Keratinocyte (primary cell): ENCODE data around the gene SLC8A3. TPM values are rescaled to one million over a fixed set of nuclear protein-coding genes. Genes with fewer than 3 reads are reported as not detected.

Source experiments
- DNase-seq: peaks from one replicate; pipeline ENCODE4 v3.0.0-alpha.2; 2011; ENCODE audit warnings: low read depth, missing footprints, low spot score
- FAIRE-seq: peaks from 2 replicates; lab custom pipeline; 2011; peaks lifted over from hg19 to GRCh38; lab: Jason Lieb, UNC
- H2AFZ ChIP-seq: 2 replicates; pipeline ENCODE4 v1.6.0; 2012; ENCODE audit warnings: low read length, control low read depth, inconsistent platforms; ENCODE audit not compliant: control insufficient read depth
- H3K27ac ChIP-seq: 2 replicates; pipeline ENCODE4 v1.5.1; 2011; ENCODE audit warnings: low read length; ENCODE audit not compliant: control insufficient read depth, insufficient read depth
- H3K27me3 ChIP-seq: 3 replicates; pipeline ENCODE4 v1.6.0; 2011; ENCODE audit warnings: low read length; ENCODE audit not compliant: control insufficient read depth, insufficient read depth; ENCODE audit errors: extremely low read depth
- H3K36me3 ChIP-seq, 2 experiments: 2 replicates in 1 of 2; 3 replicates in 1 of 2; pipeline ENCODE4 v1.5.1; 2011; ENCODE audit warnings: low read length in 2 of 2, mild to moderate bottlenecking in 1 of 2; ENCODE audit not compliant: control insufficient read depth in 2 of 2, insufficient read depth in 2 of 2; ENCODE audit errors: extremely low read depth in 1 of 2
- H3K4me1 ChIP-seq: 3 replicates; pipeline ENCODE4 v1.5.1; 2011; ENCODE audit warnings: low read length; ENCODE audit not compliant: control insufficient read depth, insufficient read depth; ENCODE audit errors: extremely low read depth
- H3K4me2 ChIP-seq: 3 replicates; pipeline ENCODE4 v1.6.0; 2011; ENCODE audit warnings: low read depth, low read length; ENCODE audit not compliant: control insufficient read depth, insufficient read depth; ENCODE audit errors: extremely low read depth
- H3K4me3 ChIP-seq, 3 experiments: fragments of 200-600 bp in 1 of 3; sonication (generic) in 1 of 3; 2 replicates in 2 of 3; 3 replicates in 1 of 3; pipeline ENCODE4 v1.5.1; 2011 to 2016; ENCODE audit warnings: low read length in 3 of 3, mild to moderate bottlenecking in 3 of 3, control low read depth in 2 of 3, inconsistent platforms in 1 of 3, low read depth in 1 of 3, mixed read lengths in 1 of 3, mixed run types in 1 of 3, moderate library complexity in 1 of 3; ENCODE audit not compliant: control insufficient read depth in 2 of 3, insufficient read depth in 2 of 3; ENCODE audit errors: extremely low read depth in 1 of 3
- H3K79me2 ChIP-seq: 2 replicates; pipeline ENCODE4 v1.6.0; 2012; ENCODE audit warnings: low read length; ENCODE audit not compliant: control insufficient read depth, insufficient read depth
- H3K9ac ChIP-seq: 3 replicates; pipeline ENCODE4 v1.6.0; 2011; ENCODE audit warnings: low read length; ENCODE audit not compliant: control insufficient read depth, insufficient read depth; ENCODE audit errors: extremely low read depth
- H3K9me1 ChIP-seq: 3 replicates; pipeline ENCODE4 v1.6.0; 2011; ENCODE audit warnings: low read length; ENCODE audit not compliant: control insufficient read depth, insufficient read depth; ENCODE audit errors: extremely low read depth
- H3K9me3 ChIP-seq: 2 replicates; pipeline ENCODE4 v1.5.1; 2012; ENCODE audit warnings: low read depth, low read length; ENCODE audit not compliant: control insufficient read depth
- H4K20me1 ChIP-seq: 3 replicates; pipeline ENCODE4 v1.6.0; 2011; ENCODE audit warnings: low read length; ENCODE audit not compliant: control insufficient read depth, insufficient read depth; ENCODE audit errors: extremely low read depth
- EZH2 ChIP-seq: IDR thresholded peaks from one replicate; pipeline ENCODE4 v1.6.1; 2012; ENCODE audit warnings: inconsistent platforms, mild to moderate bottlenecking, low read length, moderate library complexity
- dilution Hi-C: fragments of 300-500 bp; cut with MboI; formaldehyde crosslinking; loops from one replicate; pipeline ENCODE4 v1.7.0; 2020; ENCODE audit warnings: low sequenced_read_pairs; ENCODE audit not compliant: extremely low pct_ligation_motif_present
- polyA plus RNA-seq, 5 experiments: library from polyadenylated mRNA; depleted of rRNA in 3 of 5; stranded (reverse) in 3 of 5; stranded (forward) in 1 of 5; unstranded in 1 of 5; fragments of >200 nt; gene quantifications; 1 replicate in 1 of 5; 2 replicates in 3 of 5; 3 replicates in 1 of 5; pipeline versions ENCODE4 v1.2.1 to v1.2.3, GENCODE V29; 2011 to 2012; ENCODE audit warnings: missing spikeins in 2 of 5, low read depth in 1 of 5, low replicate concordance in 1 of 5
- TF ChIP-seq, protein P1 (sequence below), 3 experiments: IDR thresholded peaks in 1 of 3; conservative IDR thresholded peaks in 1 of 3; optimal IDR thresholded peaks in 1 of 3; 2 replicates in 2 of 3; 3 replicates in 1 of 3; pipeline versions ENCODE3 to v1.5.1; 2011; ENCODE audit warnings: low read length in 3 of 3, mild to moderate bottlenecking in 3 of 3, moderate library complexity in 2 of 3, control low read depth in 1 of 3, inconsistent platforms in 1 of 3; ENCODE audit not compliant: insufficient read depth in 2 of 3; ENCODE audit errors: extremely low read depth in 1 of 3

The SLC8A3 gene
- polyA plus RNA-seq, 1 donor (not counting 4 experiments of a cell fraction or from before 2014, with no cell fraction given) = not detected

DNA sequence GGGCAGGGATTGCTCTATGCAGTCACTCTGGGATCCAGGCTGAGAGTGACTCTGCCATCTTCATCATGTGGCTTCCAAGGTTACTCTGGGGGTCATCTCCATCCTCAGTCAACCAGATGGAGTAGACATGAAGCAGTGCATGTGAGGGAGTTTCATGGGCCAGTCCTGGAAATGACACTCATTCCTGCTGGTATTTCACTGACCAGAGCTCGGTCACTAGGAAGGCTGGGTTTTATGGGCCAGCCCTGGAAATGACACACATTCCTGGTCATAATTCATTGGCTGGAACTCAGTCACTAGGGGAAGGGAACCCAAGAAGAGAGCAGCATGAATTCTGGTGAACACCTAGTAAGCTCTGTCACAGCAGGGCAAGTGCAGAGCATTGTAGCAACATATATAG is 164.9 kb downstream of the SLC8A3 start:
- Histone ChIP-seq H3K9me3 (no peaks in the 10 kb centered on the region), H3K36me3 (no peaks in the 10 kb centered on the region), H3K4me1 (peaks cover 4% of the 10 kb centered on the region), H2AFZ (no peak overlapping the region), H3K9me1 (no peaks in the 10 kb centered on the region), H3K27ac (no peak overlapping the region), H3K4me3 (no peak overlapping the region), H3K9ac (no peak overlapping the region), H3K79me2 (no peaks in the 10 kb centered on the region), H3K4me2 (no peak overlapping the region), H4K20me1 (no peaks in the 10 kb centered on the region), H3K27me3 (no peaks in the 10 kb centered on the region)
- no peak for FAIRE-seq
- no peak for DNase-seq
- TF ChIP-seq, protein P1, sequence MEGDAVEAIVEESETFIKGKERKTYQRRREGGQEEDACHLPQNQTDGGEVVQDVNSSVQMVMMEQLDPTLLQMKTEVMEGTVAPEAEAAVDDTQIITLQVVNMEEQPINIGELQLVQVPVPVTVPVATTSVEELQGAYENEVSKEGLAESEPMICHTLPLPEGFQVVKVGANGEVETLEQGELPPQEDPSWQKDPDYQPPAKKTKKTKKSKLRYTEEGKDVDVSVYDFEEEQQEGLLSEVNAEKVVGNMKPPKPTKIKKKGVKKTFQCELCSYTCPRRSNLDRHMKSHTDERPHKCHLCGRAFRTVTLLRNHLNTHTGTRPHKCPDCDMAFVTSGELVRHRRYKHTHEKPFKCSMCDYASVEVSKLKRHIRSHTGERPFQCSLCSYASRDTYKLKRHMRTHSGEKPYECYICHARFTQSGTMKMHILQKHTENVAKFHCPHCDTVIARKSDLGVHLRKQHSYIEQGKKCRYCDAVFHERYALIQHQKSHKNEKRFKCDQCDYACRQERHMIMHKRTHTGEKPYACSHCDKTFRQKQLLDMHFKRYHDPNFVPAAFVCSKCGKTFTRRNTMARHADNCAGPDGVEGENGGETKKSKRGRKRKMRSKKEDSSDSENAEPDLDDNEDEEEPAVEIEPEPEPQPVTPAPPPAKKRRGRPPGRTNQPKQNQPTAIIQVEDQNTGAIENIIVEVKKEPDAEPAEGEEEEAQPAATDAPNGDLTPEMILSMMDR (optimal IDR thresholded peaks at IDR 0.05 in 1 of 3, IDR thresholded peaks at IDR 0.05 in 1 of 3, conservative IDR thresholded peaks at IDR 0.05 in 1 of 3; ENCODE audit: extremely low read depth in 1 of 3, insufficient read depth in 2 of 3, low read length in 3 of 3) = no peak
- TF ChIP-seq EZH2 = no peak
- dilution Hi-C loops = no loop called here

DNA sequence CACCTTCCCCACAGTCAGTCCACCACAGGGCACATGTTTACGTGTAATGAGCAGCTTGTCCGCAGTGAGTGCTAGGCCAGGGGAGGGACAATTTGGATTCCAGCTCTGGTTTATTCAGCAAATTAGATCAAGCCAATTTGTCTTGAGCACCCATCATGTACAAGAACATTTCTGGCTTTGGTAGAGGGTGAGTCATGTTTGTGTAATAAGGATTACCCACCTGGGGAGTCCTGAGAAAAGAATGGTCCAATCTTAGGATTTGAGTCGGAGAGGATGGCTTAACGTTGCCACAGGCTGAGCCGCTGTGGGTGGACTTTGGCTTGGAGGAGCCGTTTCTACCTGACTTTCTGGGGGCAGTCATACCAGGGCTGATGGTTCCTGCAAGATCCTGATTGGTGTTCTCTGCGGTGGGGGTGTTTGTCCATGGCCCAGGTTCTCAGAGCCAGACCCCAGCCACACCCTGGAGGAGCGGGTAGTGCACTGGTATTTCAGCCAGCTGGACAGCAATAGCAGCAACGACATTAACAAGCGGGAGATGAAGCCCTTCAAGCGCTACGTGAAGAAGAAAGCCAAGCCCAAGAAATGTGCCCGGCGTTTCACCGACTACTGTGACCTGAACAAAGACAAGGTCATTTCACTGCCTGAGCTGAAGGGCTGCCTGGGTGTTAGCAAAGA is 165.8 kb downstream of the SLC8A3 start:
- no peak for TF ChIP-seq EZH2
- TF ChIP-seq, protein P1 (optimal IDR thresholded peaks at IDR 0.05 in 1 of 3, IDR thresholded peaks at IDR 0.05 in 1 of 3, conservative IDR thresholded peaks at IDR 0.05 in 1 of 3; ENCODE audit: extremely low read depth in 1 of 3, insufficient read depth in 2 of 3, low read length in 3 of 3) = no peak
- DNase-seq (no peak), FAIRE-seq (no peak)

More for the DNA sequence above, 165.8 kb downstream of the SLC8A3 start:
- no peak overlapping the region for H3K9ac ChIP-seq
- no peaks in the 10 kb centered on the region for H4K20me1 ChIP-seq
- H3K79me2 ChIP-seq = no peaks in the 10 kb centered on the region
- no peaks in the 10 kb centered on the region for H3K36me3 ChIP-seq
- no peak overlapping the region for H2AFZ ChIP-seq
- H3K4me3 ChIP-seq = no peak overlapping the region
- H3K9me3 ChIP-seq = no peaks in the 10 kb centered on the region
- H3K9me1 ChIP-seq = no peaks in the 10 kb centered on the region
- peaks cover 12% of the 10 kb centered on the region for H3K4me1 ChIP-seq
- dilution Hi-C loops = no loop called here
- no peak overlapping the region for H3K4me2 ChIP-seq
- no peak overlapping the region for H3K27ac ChIP-seq
- no peaks in the 10 kb centered on the region for H3K27me3 ChIP-seq
